ENCODE results near the gene SOCS6. TPM values are rescaled to one million over a fixed set of nuclear protein-coding genes. Genes with fewer than 3 reads are reported as not detected.

SOCS6 gene
- total and polyA plus RNA-seq, 2 donors (not counting 3 experiments of a cell fraction or from before 2014, with no cell fraction given), result 8.6 to 15.0 TPM

DNA sequence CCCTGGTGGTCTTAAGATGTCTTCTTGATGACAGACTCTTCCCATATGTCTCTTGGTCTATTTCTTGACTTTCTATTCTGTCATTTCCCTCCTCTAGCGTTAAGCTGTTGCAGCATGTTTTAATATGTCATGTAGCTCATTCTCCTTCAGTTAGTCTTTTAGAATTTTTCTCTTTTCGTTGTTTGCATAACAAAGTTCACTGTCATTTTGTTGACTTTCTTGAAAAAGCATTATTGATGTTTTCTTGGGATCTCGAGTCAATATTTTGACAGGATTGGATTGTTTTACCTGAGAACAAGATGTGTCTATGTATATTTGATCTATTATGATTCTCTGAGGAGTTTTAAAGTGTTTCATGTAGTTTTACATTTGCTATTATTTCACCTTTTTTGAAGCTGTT, 24.8 kb downstream of the SOCS6 start:
- intact Hi-C loops (cut with micrococcal nuclease), result no loop called here
- H3K27me3 ChIP-seq (ENCODE audit: control insufficient read depth in 2 of 2, insufficient read depth in 2 of 2, low read length in 2 of 2), result no peaks in the 10 kb centered on the region
- peaks cover 15% of the 10 kb centered on the region for H4K20me1 ChIP-seq (replicated peaks; ENCODE audit: control insufficient read depth, extremely low read depth, insufficient read depth, low read length)
- no peak overlapping the region for H3K4me3 ChIP-seq (replicated peaks in 1 of 3; ENCODE audit: insufficient read depth in 1 of 3, low read depth in 1 of 3, low read length in 3 of 3)
- TF ChIP-seq FOS (IDR thresholded peaks at IDR 0.05; ENCODE audit: borderline replicate concordance, insufficient read depth, low read length) (no peak), GATA2 (IDR thresholded peaks at IDR 0.05; ENCODE audit: insufficient read depth, insufficient read length, low read depth, low read length) (no peak), JUN (IDR thresholded peaks at IDR 0.05; ENCODE audit: borderline replicate concordance, insufficient read depth, insufficient read length, low read depth) (no peak), MYC (IDR thresholded peaks at IDR 0.05; ENCODE audit: low read depth, low read length) (no peak), POLR2A (IDR thresholded peaks at IDR 0.05; ENCODE audit: low read depth, low read length) (no peak), POLR2AphosphoS5 (IDR thresholded peaks at IDR 0.05; ENCODE audit: insufficient read depth, low read depth, low read length) (no peak), MAX (IDR thresholded peaks at IDR 0.05; ENCODE audit: insufficient read depth, insufficient read length) (no peak), EZH2 (IDR thresholded peaks at IDR 0.05; ENCODE audit: borderline replicate concordance, low read depth, low read length, severe bottlenecking) (no peak)
- TF ChIP-seq, protein P1, sequence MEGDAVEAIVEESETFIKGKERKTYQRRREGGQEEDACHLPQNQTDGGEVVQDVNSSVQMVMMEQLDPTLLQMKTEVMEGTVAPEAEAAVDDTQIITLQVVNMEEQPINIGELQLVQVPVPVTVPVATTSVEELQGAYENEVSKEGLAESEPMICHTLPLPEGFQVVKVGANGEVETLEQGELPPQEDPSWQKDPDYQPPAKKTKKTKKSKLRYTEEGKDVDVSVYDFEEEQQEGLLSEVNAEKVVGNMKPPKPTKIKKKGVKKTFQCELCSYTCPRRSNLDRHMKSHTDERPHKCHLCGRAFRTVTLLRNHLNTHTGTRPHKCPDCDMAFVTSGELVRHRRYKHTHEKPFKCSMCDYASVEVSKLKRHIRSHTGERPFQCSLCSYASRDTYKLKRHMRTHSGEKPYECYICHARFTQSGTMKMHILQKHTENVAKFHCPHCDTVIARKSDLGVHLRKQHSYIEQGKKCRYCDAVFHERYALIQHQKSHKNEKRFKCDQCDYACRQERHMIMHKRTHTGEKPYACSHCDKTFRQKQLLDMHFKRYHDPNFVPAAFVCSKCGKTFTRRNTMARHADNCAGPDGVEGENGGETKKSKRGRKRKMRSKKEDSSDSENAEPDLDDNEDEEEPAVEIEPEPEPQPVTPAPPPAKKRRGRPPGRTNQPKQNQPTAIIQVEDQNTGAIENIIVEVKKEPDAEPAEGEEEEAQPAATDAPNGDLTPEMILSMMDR (IDR thresholded peaks at IDR 0.05; ENCODE audit: extremely low read depth in 1 of 2, insufficient read depth in 1 of 2, low read depth in 1 of 2, low read length in 2 of 2), result no peak
- no peak for FAIRE-seq
- no peaks in the 10 kb centered on the region for H3K36me3 ChIP-seq (ENCODE audit: control insufficient read depth in 2 of 2, extremely low read depth in 1 of 2, insufficient read depth in 2 of 2, low read length in 2 of 2)
- no TSS peak for BruUV-seq (replicated peaks)
- no peak overlapping the region for H3K4me2 ChIP-seq (ENCODE audit: insufficient read depth, low read length)
- no peaks in the 10 kb centered on the region for H3K9me1 ChIP-seq (replicated peaks; ENCODE audit: control insufficient read depth, extremely low read depth, insufficient read depth, low read length)
- H2AFZ ChIP-seq (ENCODE audit: low read depth, low read length), result no peak overlapping the region
- ChIA-PET CTCF (interaction anchor here (1.3 kb wide), 1 partner anchor 10 kb away, joined by 3 read pairs; no protein-coding TSS in a partner anchor), POLR2A (no interaction called here)
- H3K4me1 ChIP-seq (ENCODE audit: control insufficient read depth, extremely low read depth, insufficient read depth, low read length), result no peaks in the 10 kb centered on the region
- dilution Hi-C loops (cut with MboI; ENCODE audit: extremely low pct_ligation_motif_present, low sequenced_read_pairs), result no loop called here
- H3K79me2 ChIP-seq (ENCODE audit: control insufficient read depth, insufficient read depth, low read length), result peaks cover 86% of the 10 kb centered on the region
- no peak overlapping the region for H3K9ac ChIP-seq (replicated peaks; ENCODE audit: extremely low read depth, insufficient read depth, low read length)
- no peak for DNase-seq (ENCODE audit: low read depth, low spot score)
- H3K27ac ChIP-seq (ENCODE audit: insufficient read depth, low read depth, low read length), result no peak overlapping the region
- no peaks in the 10 kb centered on the region for H3K9me3 ChIP-seq (replicated peaks; ENCODE audit: control insufficient read depth, insufficient read depth, low read length)

Data from endothelial cell of umbilical vein (primary cell).